Tibial nerve (tissue), 4 donors: ENCODE data around the gene PLCD3.

Experiments used
- CTCF ChIP-seq, 5 experiments: fragments of 200-600 bp in 3 of 5; fragments of 450-650 bp in 2 of 5; sonication (generic) in 3 of 5; IDR thresholded peaks; one replicate each; pipeline ENCODE4 v1.5.1; 2016 to 2019; ENCODE audit warnings: antibody characterized with exemption in 5 of 5, mild to moderate bottlenecking in 3 of 5, moderate library complexity in 2 of 5
- EP300 ChIP-seq, 2 donors: sonication (generic); formaldehyde crosslinking; IDR thresholded peaks; one replicate each; pipeline ENCODE4 v1.6.1; 2017; ENCODE audit warnings: antibody characterized with exemption in 2 of 2, mild to moderate bottlenecking in 1 of 2
- POLR2A ChIP-seq, 2 donors: fragments of 450-650 bp; IDR thresholded peaks; one replicate each; pipeline ENCODE4 v1.6.1; 2017; ENCODE audit warnings: antibody characterized with exemption in 2 of 2, mild to moderate bottlenecking in 2 of 2, moderate library complexity in 2 of 2

- no peak for TF ChIP-seq CTCF (IDR thresholded peaks at IDR 0.05)
- TF ChIP-seq POLR2A (IDR thresholded peaks at IDR 0.05), result no peak
- peak in 1 of 2 donors; percentile 24 for TF ChIP-seq EP300 (IDR thresholded peaks at IDR 0.05)
These were observed 2.8 kb downstream of the PLCD3 start for GRCh38 chr17:45129426-45129939.
